Osteoblast (primary cell): ENCODE results near the gene PLEKHG5. TPM values are rescaled to one million over a fixed set of nuclear protein-coding genes. Genes with fewer than 3 reads are reported as not detected.

Experiments used
- DNase-seq: peaks from one replicate; pipeline ENCODE4 v3.0.0; 2011; ENCODE audit warnings: low spot score, mixed read lengths; ENCODE audit not compliant: insufficient read length; ENCODE audit errors: missing footprints
- H2AFZ ChIP-seq: 2 replicates; pipeline ENCODE4 v1.6.0; 2011; ENCODE audit warnings: mild to moderate bottlenecking, low read length
- H3K27ac ChIP-seq: 2 replicates; pipeline ENCODE4 v1.5.1; 2011; ENCODE audit warnings: mild to moderate bottlenecking, low read depth, low read length, moderate library complexity
- H3K27me3 ChIP-seq: 2 replicates; pipeline ENCODE4 v1.6.0; 2012; ENCODE audit warnings: mild to moderate bottlenecking, control low read depth, inconsistent platforms, low read length, moderate library complexity; ENCODE audit not compliant: insufficient read depth
- H3K36me3 ChIP-seq: 2 replicates; pipeline ENCODE4 v1.5.1; 2011; ENCODE audit warnings: mild to moderate bottlenecking, low read length, control low read depth, moderate library complexity; ENCODE audit not compliant: insufficient read depth
- H3K4me1 ChIP-seq: 2 replicates; pipeline ENCODE4 v1.5.1; 2011; ENCODE audit warnings: mild to moderate bottlenecking, low read length, control low read depth, moderate library complexity; ENCODE audit not compliant: insufficient read depth
- H3K4me2 ChIP-seq: 2 replicates; pipeline ENCODE4 v1.6.0; 2011; ENCODE audit warnings: mild to moderate bottlenecking, low read length; ENCODE audit not compliant: insufficient read depth
- H3K4me3 ChIP-seq: fragments of 200-600 bp; sonication (generic); 3 replicates; pipeline ENCODE4 v1.5.1; 2012; ENCODE audit warnings: mild to moderate bottlenecking, low read length, inconsistent platforms; ENCODE audit not compliant: insufficient read depth
- H3K79me2 ChIP-seq: 2 replicates; pipeline ENCODE4 v1.6.0; 2012; ENCODE audit warnings: mild to moderate bottlenecking, low read length, control low read depth, inconsistent platforms; ENCODE audit not compliant: insufficient read depth
- H3K9me3 ChIP-seq: 2 replicates; pipeline ENCODE4 v1.5.1; 2011; ENCODE audit warnings: low read depth, low read length, control low read depth
- H4K20me1 ChIP-seq: 2 replicates; pipeline ENCODE4 v1.6.0; 2012; ENCODE audit warnings: mild to moderate bottlenecking, low read length, control low read depth; ENCODE audit not compliant: insufficient read depth
- CTCF ChIP-seq: IDR thresholded peaks from 2 replicates; pipeline ENCODE4 v1.5.1; 2011; ENCODE audit warnings: mild to moderate bottlenecking, low read depth, low read length, moderate library complexity; ENCODE audit errors: extremely low read depth
- total RNA-seq: library from RNA; depleted of rRNA; stranded (reverse); fragments of >200 nt; gene quantifications from 2 replicates; pipeline ENCODE4 v1.2.3, GENCODE V29; 2012

The PLEKHG5 gene
- total RNA-seq, 1 donor: 11.2 TPM

DNA sequence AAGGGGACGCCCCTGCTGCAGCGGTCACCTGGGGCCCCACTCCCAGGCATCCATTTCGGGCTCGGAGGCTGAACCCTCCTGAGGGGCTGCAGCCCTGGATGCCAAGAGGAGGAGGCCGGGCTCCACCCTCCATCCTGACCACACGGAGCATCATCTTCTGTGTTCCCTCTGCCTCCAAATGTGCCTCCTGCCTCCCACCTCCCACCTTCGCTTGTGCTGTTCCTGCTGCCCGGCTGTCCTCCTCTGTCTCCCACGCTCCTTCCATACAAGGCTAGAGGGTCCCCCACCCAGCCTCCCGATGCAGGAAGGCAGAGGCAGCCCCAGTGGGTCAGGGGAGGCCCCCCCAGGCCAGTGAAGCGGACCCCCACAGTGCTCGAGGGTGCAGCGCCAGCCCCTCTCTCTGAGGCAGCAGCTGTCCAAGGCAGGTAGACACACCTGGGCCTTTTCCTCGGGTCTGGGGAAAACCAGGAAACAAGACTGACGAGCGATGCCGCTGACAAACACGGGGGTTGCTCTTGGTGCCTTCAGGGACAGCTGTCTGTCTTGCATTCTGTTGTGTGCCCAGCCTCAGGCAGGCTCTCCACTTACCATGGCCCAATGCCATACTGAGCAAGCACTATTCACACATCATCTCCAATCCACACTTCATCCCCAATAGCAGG lies 16.8 kb upstream of the PLEKHG5 start:
- Histone ChIP-seq H3K9me3 (no peaks in the 10 kb centered on the region), H3K4me3 (no peak overlapping the region), H3K27ac (no peak overlapping the region), H3K36me3 (no peaks in the 10 kb centered on the region), H3K4me2 (no peak overlapping the region), H3K4me1 (no peaks in the 10 kb centered on the region), H3K27me3 (no peaks in the 10 kb centered on the region), H2AFZ (no peak overlapping the region), H3K79me2 (no peaks in the 10 kb centered on the region), H4K20me1 (no peaks in the 10 kb centered on the region)
- DNase-seq: peak; percentile 81
- no peak for TF ChIP-seq CTCF

DNA sequence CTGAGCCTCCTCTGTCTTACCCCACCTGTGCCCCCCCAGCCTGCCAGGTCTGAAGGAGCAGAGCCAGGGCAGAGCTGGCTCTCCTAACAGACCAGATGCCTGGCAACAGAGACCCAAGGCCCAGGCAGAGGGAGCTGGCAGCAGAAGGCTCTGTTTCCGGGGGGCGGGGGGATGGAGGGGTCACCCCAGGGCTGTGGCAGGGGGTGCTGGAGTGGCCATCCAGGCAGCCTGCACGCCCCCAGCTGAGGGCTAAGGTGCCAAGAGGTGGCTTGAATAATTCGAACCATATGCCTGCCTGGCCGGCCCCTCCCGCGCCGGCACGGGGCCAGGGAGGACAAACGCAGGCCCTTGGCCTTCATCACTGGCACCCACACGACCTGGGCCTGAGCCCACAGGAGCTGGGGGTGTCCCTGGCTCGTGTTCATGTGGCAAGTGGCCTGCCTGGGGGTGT lies 16.0 kb upstream of the PLEKHG5 start:
- Histone ChIP-seq H3K4me2 (no peak overlapping the region), H4K20me1 (no peaks in the 10 kb centered on the region), H3K79me2 (no peaks in the 10 kb centered on the region), H3K27me3 (no peaks in the 10 kb centered on the region), H3K27ac (no peak overlapping the region), H3K4me1 (peaks cover 2% of the 10 kb centered on the region), H3K9me3 (no peaks in the 10 kb centered on the region), H3K36me3 (no peaks in the 10 kb centered on the region), H3K4me3 (no peak overlapping the region), H2AFZ (no peak overlapping the region)
- DNase-seq: peak; percentile 80
- no peak for TF ChIP-seq CTCF

DNA sequence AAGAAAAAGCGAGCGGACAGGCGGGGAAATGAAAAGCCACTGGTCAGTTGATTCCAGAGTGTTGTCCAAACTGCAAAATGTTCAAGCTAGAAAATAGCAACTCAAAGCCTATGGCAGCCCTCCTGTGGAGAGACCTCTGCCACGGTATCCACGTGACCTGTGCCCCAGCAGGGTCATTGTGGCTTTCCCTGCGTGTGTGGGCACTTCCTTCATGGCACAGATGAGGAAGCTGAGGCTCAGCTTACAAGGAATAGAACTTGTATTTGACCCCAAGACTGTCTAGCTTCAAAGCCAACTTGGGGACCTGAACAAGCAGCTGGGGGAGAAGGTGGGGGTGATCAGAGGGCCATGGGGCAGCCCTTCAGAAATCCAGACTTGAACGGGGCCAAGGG lies 15.6 kb upstream of the PLEKHG5 start:
- DNase-seq: no peak
- Histone ChIP-seq H3K9me3 (no peaks in the 10 kb centered on the region), H3K4me3 (no peak overlapping the region), H3K79me2 (no peaks in the 10 kb centered on the region), H3K27me3 (no peaks in the 10 kb centered on the region), H3K36me3 (no peaks in the 10 kb centered on the region), H3K4me1 (peaks cover 7% of the 10 kb centered on the region), H2AFZ (no peak overlapping the region), H3K4me2 (no peak overlapping the region), H3K27ac (no peak overlapping the region), H4K20me1 (no peaks in the 10 kb centered on the region)
- no peak for TF ChIP-seq CTCF

DNA sequence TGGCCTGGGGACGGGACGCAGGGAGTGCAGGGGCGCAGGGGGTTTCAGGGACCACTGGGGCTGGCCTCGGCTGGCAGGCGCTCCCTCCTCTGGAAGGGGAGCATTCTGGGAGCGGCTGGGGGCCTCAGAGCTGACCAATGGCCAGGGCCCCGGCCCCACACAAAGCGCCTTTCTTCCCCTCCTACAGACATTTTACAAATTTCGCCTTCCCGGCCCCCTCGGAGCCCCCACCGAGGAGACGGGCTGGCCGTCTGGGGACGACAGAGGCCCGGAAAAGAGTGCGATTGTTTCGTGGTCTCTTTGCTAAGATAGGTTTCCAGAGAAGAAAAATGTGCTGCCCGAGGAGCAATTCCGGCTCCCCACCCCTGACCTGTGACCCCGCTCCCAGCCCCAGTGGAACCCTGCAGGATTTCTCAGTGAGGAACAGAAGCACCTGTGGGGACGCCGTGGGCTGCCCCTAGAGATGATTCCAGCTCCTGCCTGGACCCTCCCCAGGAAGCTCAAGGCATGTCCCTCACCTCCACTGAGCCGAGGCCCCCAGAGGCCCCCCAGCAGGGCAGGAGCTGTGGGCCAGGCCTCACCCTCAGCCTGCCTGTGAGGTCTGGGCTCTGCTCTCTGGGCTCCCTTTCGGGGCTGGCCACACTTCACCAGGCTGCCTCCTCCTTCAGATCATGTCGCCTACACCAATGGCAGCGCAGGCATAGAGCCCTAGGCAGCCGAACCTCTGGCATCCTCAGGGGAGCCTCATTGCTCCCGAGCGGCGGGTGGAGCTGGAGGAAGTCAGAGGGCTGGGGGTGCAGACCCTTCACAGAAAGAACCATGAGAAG lies 15.0 kb upstream of the PLEKHG5 start:
- no peak overlapping the region for H3K4me2 ChIP-seq
- no peak for TF ChIP-seq CTCF

More for the DNA sequence above, 15.0 kb upstream of the PLEKHG5 start:
- Histone ChIP-seq H4K20me1 (no peaks in the 10 kb centered on the region), H3K9me3 (no peaks in the 10 kb centered on the region), H3K4me3 (no peak overlapping the region), H3K36me3 (no peaks in the 10 kb centered on the region), H2AFZ (no peak overlapping the region), H3K27me3 (no peaks in the 10 kb centered on the region), H3K27ac (no peak overlapping the region), H3K79me2 (no peaks in the 10 kb centered on the region), H3K4me1 (peaks cover 13% of the 10 kb centered on the region)
- DNase-seq: peak; percentile 87
